Endothelial cell of umbilical vein (primary cell): Measurements from ENCODE around the gene CADM4. TPM values are rescaled to one million over a fixed set of nuclear protein-coding genes. Genes with fewer than 3 reads are reported as not detected.

Experiments
- BruUV-seq: library from RNA; stranded (reverse); fragments of 400-500 nt; replicated peaks from 2 replicates; lab custom pipeline; 2021; lab: Mats Ljungman, UMichigan
- CTCF ChIA-PET: fragments of 300-600, 350-600 bp; sonication (Branson Sonifier 250); formaldehyde crosslinking; loops from one replicate; lab custom pipeline; 2021; ENCODE audit warnings: antibody characterized with exemption, inconsistent platforms; lab: Charles Lee
- POLR2A ChIA-PET: fragments of 300-600, 350-600 bp; sonication (Branson Sonifier 250); formaldehyde crosslinking; loops from one replicate; lab custom pipeline; 2021; ENCODE audit warnings: antibody characterized with exemption, inconsistent platforms; lab: Charles Lee
- DNase-seq: peaks from one replicate; pipeline ENCODE4 v3.0.0-alpha.2; 2011; ENCODE audit warnings: low read depth, low spot score
- FAIRE-seq: peaks from 2 replicates; lab custom pipeline; 2011; peaks lifted over from hg19 to GRCh38; lab: Jason Lieb, UNC
- H2AFZ ChIP-seq: 2 replicates; pipeline ENCODE4 v1.6.0; 2012; ENCODE audit warnings: low read depth, low read length, control low read depth, inconsistent platforms
- H3K27ac ChIP-seq: 2 replicates; pipeline ENCODE4 v1.5.1; 2011; ENCODE audit warnings: low read depth, mild to moderate bottlenecking, control low read depth, low read length, moderate library complexity; ENCODE audit not compliant: insufficient read depth
- H3K27me3 ChIP-seq, 2 experiments: 2 replicates each; pipeline versions ENCODE4 v1.6.0 to v1.6.1; 2011; ENCODE audit warnings: low read length in 2 of 2, mixed read lengths in 1 of 2; ENCODE audit not compliant: control insufficient read depth in 2 of 2, insufficient read depth in 2 of 2
- H3K36me3 ChIP-seq, 2 experiments: 2 replicates in 1 of 2; 3 replicates in 1 of 2; pipeline ENCODE4 v1.5.1; 2011; ENCODE audit warnings: low read length in 2 of 2, mild to moderate bottlenecking in 1 of 2, moderate library complexity in 1 of 2; ENCODE audit not compliant: control insufficient read depth in 2 of 2, insufficient read depth in 2 of 2; ENCODE audit errors: extremely low read depth in 1 of 2
- H3K4me1 ChIP-seq: 3 replicates; pipeline ENCODE4 v1.5.1; 2011; ENCODE audit warnings: mild to moderate bottlenecking, low read length; ENCODE audit not compliant: control insufficient read depth, insufficient read depth; ENCODE audit errors: extremely low read depth
- H3K4me2 ChIP-seq: 2 replicates; pipeline ENCODE4 v1.6.1; 2011; ENCODE audit warnings: low read length, control low read depth, mixed read lengths; ENCODE audit not compliant: insufficient read depth
- H3K4me3 ChIP-seq, 3 experiments: fragments of 200-600 bp in 1 of 3; sonication (generic), shearing (Covaris generic) in 1 of 3; replicated peaks in 1 of 3; 2 replicates each; pipeline ENCODE4 v1.5.1; 2011 to 2016; ENCODE audit warnings: control low read depth in 3 of 3, low read length in 3 of 3, mild to moderate bottlenecking in 2 of 3, inconsistent platforms in 1 of 3, low read depth in 1 of 3, moderate library complexity in 1 of 3; ENCODE audit not compliant: insufficient read depth in 1 of 3
- H3K79me2 ChIP-seq: 2 replicates; pipeline ENCODE4 v1.6.0; 2012; ENCODE audit warnings: low read length, inconsistent platforms; ENCODE audit not compliant: control insufficient read depth, insufficient read depth
- H3K9ac ChIP-seq: replicated peaks from 2 replicates; pipeline ENCODE3; 2011; ENCODE audit warnings: low read length, control low read depth; ENCODE audit not compliant: insufficient read depth; ENCODE audit errors: extremely low read depth
- H3K9me1 ChIP-seq: replicated peaks from 3 replicates; pipeline ENCODE4 v1.6.0; 2011; ENCODE audit warnings: mild to moderate bottlenecking, low read length; ENCODE audit not compliant: control insufficient read depth, insufficient read depth; ENCODE audit errors: extremely low read depth
- H3K9me3 ChIP-seq: replicated peaks from 2 replicates; pipeline ENCODE4 v1.5.1; 2012; ENCODE audit warnings: low read length, inconsistent platforms; ENCODE audit not compliant: control insufficient read depth, insufficient read depth
- H4K20me1 ChIP-seq: replicated peaks from 2 replicates; pipeline ENCODE3; 2011; ENCODE audit warnings: mild to moderate bottlenecking, low read length; ENCODE audit not compliant: control insufficient read depth, insufficient read depth; ENCODE audit errors: extremely low read depth
- CTCF ChIP-seq, 2 donors: IDR thresholded peaks; 1 replicate in 1 of 2; 2 replicates in 1 of 2; pipeline ENCODE4 v1.5.1; 2011; ENCODE audit warnings: low read length in 2 of 2, mild to moderate bottlenecking in 2 of 2, moderate library complexity in 2 of 2, control low read depth in 1 of 2, inconsistent platforms in 1 of 2, low read depth in 1 of 2; ENCODE audit not compliant: insufficient read depth in 1 of 2; ENCODE audit errors: extremely low read depth in 1 of 2
- EZH2 ChIP-seq: IDR thresholded peaks from 2 replicates; pipeline ENCODE4 v1.6.1; 2012; ENCODE audit warnings: borderline replicate concordance, low read depth, mild to moderate bottlenecking, moderate library complexity, low read length, inconsistent platforms; ENCODE audit not compliant: severe bottlenecking
- FOS ChIP-seq: IDR thresholded peaks from 2 replicates; pipeline ENCODE4 v1.6.1; 2011; ENCODE audit warnings: mild to moderate bottlenecking, low read length, moderate library complexity, borderline replicate concordance; ENCODE audit not compliant: insufficient read depth
- GATA2 ChIP-seq: IDR thresholded peaks from 2 replicates; pipeline ENCODE4 v1.7.0; 2011; ENCODE audit warnings: low read depth, mild to moderate bottlenecking, moderate library complexity, mixed read lengths, low read length; ENCODE audit not compliant: insufficient read length, insufficient read depth
- JUN ChIP-seq: IDR thresholded peaks from 2 replicates; pipeline ENCODE4 v1.6.1; 2011; ENCODE audit warnings: borderline replicate concordance, low read depth; ENCODE audit not compliant: insufficient read length, insufficient read depth
- MAX ChIP-seq: IDR thresholded peaks from 2 replicates; pipeline ENCODE4 v1.6.1; 2011; ENCODE audit not compliant: insufficient read depth, insufficient read length
- MYC ChIP-seq: IDR thresholded peaks from one replicate; pipeline ENCODE4 v1.6.1; 2011; ENCODE audit warnings: mild to moderate bottlenecking, low read depth, low read length
- POLR2A ChIP-seq: IDR thresholded peaks from 2 replicates; pipeline ENCODE4 v1.6.1; 2012; ENCODE audit warnings: low read depth, mild to moderate bottlenecking, control low read depth, low read length
- POLR2AphosphoS5 ChIP-seq: IDR thresholded peaks from 2 replicates; pipeline ENCODE4 v1.6.1; 2012; ENCODE audit warnings: low read depth, mild to moderate bottlenecking, control low read depth, low read length, moderate library complexity; ENCODE audit not compliant: insufficient read depth
- dilution Hi-C: fragments of 300-500 bp; cut with MboI; formaldehyde crosslinking; loops from one replicate; pipeline ENCODE4 v1.15.0; 2019; ENCODE audit warnings: low sequenced_read_pairs; ENCODE audit not compliant: extremely low pct_ligation_motif_present
- intact Hi-C: fragments of 100-400 bp; cut with micrococcal nuclease; formaldehyde crosslinking; loops from one replicate; pipeline ENCODE4 v1.10.0; 2022
- polyA plus RNA-seq, 4 experiments: library from polyadenylated mRNA; depleted of rRNA in 3 of 4; stranded (reverse) in 3 of 4; unstranded in 1 of 4; fragments of >200 nt; gene quantifications; 2 replicates each; pipeline versions ENCODE4 v1.2.1 to v1.2.3, GENCODE V29; 2011 to 2012; ENCODE audit warnings: missing spikeins in 1 of 4
- total RNA-seq: library from RNA; stranded (reverse); gene quantifications from 2 replicates; pipeline ENCODE4 v1.2.3, GENCODE V29; 2021

CADM4 gene
- total and polyA plus RNA-seq, 2 donors (not counting 3 experiments of a cell fraction or from before 2014, with no cell fraction given) = 5.0 to 7.5 TPM

GRCh38 chr19:43688059-43688701 lies 48.5 kb upstream of the CADM4 start:
- DNase-seq (no peak), FAIRE-seq (no peak)
- Histone ChIP-seq H3K27me3 (peaks cover 0 to 5% of the 10 kb centered on the region in 2 experiments), H3K4me2 (no peak overlapping the region), H3K27ac (no peak overlapping the region), H4K20me1 (no peaks in the 10 kb centered on the region), H3K9ac (no peak overlapping the region), H3K79me2 (no peaks in the 10 kb centered on the region), H2AFZ (no peak overlapping the region), H3K9me3 (no peaks in the 10 kb centered on the region), H3K4me3 (no peak overlapping the region), H3K9me1 (no peaks in the 10 kb centered on the region), H3K36me3 (no peaks in the 10 kb centered on the region), H3K4me1 (no peaks in the 10 kb centered on the region)
- dilution Hi-C loops = no loop called here
- BruUV-seq = no TSS peak
- no peak for TF ChIP-seq MYC
- TF ChIP-seq EZH2 = no peak
- TF ChIP-seq MAX = no peak
- TF ChIP-seq GATA2 = no peak
- no peak for TF ChIP-seq CTCF (IDR thresholded peaks at IDR 0.05; ENCODE audit: extremely low read depth in 1 of 2, insufficient read depth in 1 of 2, low read depth in 1 of 2, low read length in 2 of 2)
- TF ChIP-seq JUN = no peak
- TF ChIP-seq POLR2AphosphoS5 = no peak
- no peak for TF ChIP-seq POLR2A
- TF ChIP-seq FOS = no peak
- intact Hi-C loops = no loop called here
- ChIA-PET CTCF (interaction anchor here (1.0 to 1.6 kb wide), 3 partner anchors 10 to 122 kb away, joined by 3 to 8 read pairs (median 4); no protein-coding TSS in a partner anchor), POLR2A (interaction anchor here (0.6 kb wide), 1 partner anchor 104 kb away, joined by 3 read pairs; no protein-coding TSS in a partner anchor)
